Gastroesophageal sphincter (tissue), 4 donors: Measurements from ENCODE around the gene MYO3B. TPM values are rescaled to one million over a fixed set of nuclear protein-coding genes. Genes with fewer than 3 reads are reported as not detected.

ENCODE experiments used
- ATAC-seq: fragments of 150-250 bp; one replicate; pipeline ENCODE4 v1.9.1; 2016; ENCODE audit warnings: mild to moderate bottlenecking, moderate library complexity
- H3K27ac ChIP-seq, 4 donors: fragments of 200-600 bp; sonication (generic) in 3 of 4; 1 replicate in 3 of 4; 2 replicates in 1 of 4; pipeline ENCODE4 v1.5.1; 2016 to 2019
- H3K27me3 ChIP-seq: fragments of 200-600 bp; sonication (generic); one replicate; pipeline ENCODE4 v1.5.1; 2019
- H3K36me3 ChIP-seq, 2 donors: fragments of 200-600 bp; sonication (generic); one replicate each; pipeline ENCODE4 v1.5.1; 2019; ENCODE audit warnings: control low read depth in 1 of 2
- H3K4me1 ChIP-seq, 3 donors: fragments of 200-600 bp; sonication (generic); 1 replicate in 2 of 3; 2 replicates in 1 of 3; pipeline ENCODE4 v1.5.1; 2016 to 2019; ENCODE audit warnings: control low read depth in 2 of 3
- H3K4me3 ChIP-seq, 2 donors: fragments of 200-600 bp; sonication (generic); one replicate each; pipeline ENCODE4 v1.5.1; 2019; ENCODE audit warnings: mild to moderate bottlenecking in 1 of 2, moderate library complexity in 1 of 2
- H3K9me3 ChIP-seq, 3 donors: fragments of 200-600 bp; sonication (generic); one replicate each; pipeline ENCODE4 v1.5.1; 2017 to 2019; ENCODE audit warnings: control low read depth in 2 of 3
- CTCF ChIP-seq, 4 experiments: fragments of 200-600 bp in 2 of 4; fragments of 450-650 bp in 2 of 4; sonication (generic) in 1 of 4; IDR thresholded peaks; one replicate each; pipeline ENCODE4 v1.5.1; 2017 to 2019; ENCODE audit warnings: antibody characterized with exemption in 4 of 4, mild to moderate bottlenecking in 2 of 4, moderate library complexity in 2 of 4
- EP300 ChIP-seq: sonication (generic); formaldehyde crosslinking; IDR thresholded peaks from one replicate; pipeline ENCODE4 v1.6.1; 2017; ENCODE audit warnings: antibody characterized with exemption, mild to moderate bottlenecking
- POLR2A ChIP-seq, 2 donors: fragments of 450-650 bp; IDR thresholded peaks; one replicate each; pipeline ENCODE4 v1.6.1; 2017; ENCODE audit warnings: antibody characterized with exemption in 2 of 2, mild to moderate bottlenecking in 2 of 2, moderate library complexity in 1 of 2
- POLR2AphosphoS5 ChIP-seq: sonication (generic); formaldehyde crosslinking; IDR thresholded peaks from one replicate; pipeline ENCODE4 v1.6.1; 2017; ENCODE audit warnings: antibody characterized with exemption
- WGBS, 2 donors: methylation state at CpG; one replicate each; pipeline ENCODE4 v1.1.5; 2018; ENCODE audit warnings: low coverage in 1 of 2; 5-methylcytosine and 5-hydroxymethylcytosine counted together
- total RNA-seq, 4 donors: library from RNA; depleted of rRNA; stranded (reverse); fragments of >200 nt; gene quantifications; one replicate each; pipeline ENCODE4 v1.1.0, GENCODE V29; 2016

The MYO3B gene
- total RNA-seq, 4 donors from 2014 or later = not detected

- 72 to 89% methylated on average over 2 to 4 of the region's 4 CpGs for WGBS, 2 donors
- H3K27me3 ChIP-seq = peaks cover 8% of the 10 kb centered on the region
- no peaks in the 10 kb centered on the region for H3K4me1 ChIP-seq
- no peak overlapping the region for H3K4me3 ChIP-seq
- no peaks in the 10 kb centered on the region for H3K9me3 ChIP-seq
- TF ChIP-seq POLR2AphosphoS5 (no peak), EP300 (no peak), CTCF (IDR thresholded peaks at IDR 0.05) (no peak), POLR2A (IDR thresholded peaks at IDR 0.05) (no peak)
- ATAC-seq = no peak
- no peak overlapping the region for H3K27ac ChIP-seq
- no peaks in the 10 kb centered on the region for H3K36me3 ChIP-seq
These were observed 283.9 kb downstream of the MYO3B start for GRCh38 chr2:170461889-170462288.

- no peaks in the 10 kb centered on the region for H3K9me3 ChIP-seq
- H3K27ac ChIP-seq = no peak overlapping the region
- no peak for ATAC-seq
- no peaks in the 10 kb centered on the region for H3K4me1 ChIP-seq
- H3K27me3 ChIP-seq = peaks cover 8% of the 10 kb centered on the region
- H3K36me3 ChIP-seq = no peaks in the 10 kb centered on the region
- no peak overlapping the region for H3K4me3 ChIP-seq
- 43 to 87% methylated on average over 2 to 6 of the region's 8 CpGs for WGBS, 2 donors
- TF ChIP-seq POLR2AphosphoS5 (no peak), POLR2A (IDR thresholded peaks at IDR 0.05) (no peak), CTCF (IDR thresholded peaks at IDR 0.05) (no peak), EP300 (no peak)
These were observed 284.7 kb downstream of the MYO3B start for GRCh38 chr2:170462433-170463205.

- H3K27ac ChIP-seq = no peak overlapping the region
- no peak for ATAC-seq
- no peak overlapping the region for H3K4me3 ChIP-seq
- H3K36me3 ChIP-seq = no peaks in the 10 kb centered on the region
- H3K4me1 ChIP-seq = no peaks in the 10 kb centered on the region
- peaks cover 8% of the 10 kb centered on the region for H3K27me3 ChIP-seq
- no peaks in the 10 kb centered on the region for H3K9me3 ChIP-seq
- WGBS, 2 donors = 84 to 92% methylated on average over 4 of the region's 4 CpGs
- TF ChIP-seq EP300 = no peak
- TF ChIP-seq POLR2AphosphoS5 = no peak
- TF ChIP-seq POLR2A (IDR thresholded peaks at IDR 0.05) = no peak
- no peak for TF ChIP-seq CTCF (IDR thresholded peaks at IDR 0.05)
These were observed 285.2 kb downstream of the MYO3B start for GRCh38 chr2:170463206-170463537.

GRCh38 chr2:170464268-170464667 lies 286.3 kb downstream of the MYO3B start:
- ATAC-seq = no peak
- Histone ChIP-seq H3K27ac (no peak overlapping the region), H3K27me3 (peaks cover 8% of the 10 kb centered on the region), H3K9me3 (no peaks in the 10 kb centered on the region), H3K4me3 (no peak overlapping the region), H3K36me3 (no peaks in the 10 kb centered on the region), H3K4me1 (no peaks in the 10 kb centered on the region)
- TF ChIP-seq POLR2A (IDR thresholded peaks at IDR 0.05) (no peak), POLR2AphosphoS5 (no peak), CTCF (IDR thresholded peaks at IDR 0.05) (no peak), EP300 (no peak)
- WGBS, 2 donors = 88 to 94% methylated on average over 3 to 5 of the region's 5 CpGs

- no peak for TF ChIP-seq POLR2A (IDR thresholded peaks at IDR 0.05)
- TF ChIP-seq CTCF (IDR thresholded peaks at IDR 0.05) = no peak
- Histone ChIP-seq H3K4me1 (no peaks in the 10 kb centered on the region), H3K4me3 (no peak overlapping the region), H3K27ac (no peak overlapping the region), H3K27me3 (no peaks in the 10 kb centered on the region), H3K9me3 (no peaks in the 10 kb centered on the region), H3K36me3 (no peaks in the 10 kb centered on the region)
- 35 to 80% methylated on average over 1 to 2 of the region's 4 CpGs for WGBS, 2 donors
- ATAC-seq = peak; percentile 22
These were observed 287.3 kb downstream of the MYO3B start for GRCh38 chr2:170465241-170465640.
